GM10266 (cell line): Measurements from ENCODE around the gene ZSWIM5.
"Not testable (repeated sequence)": the region's sequence is repeated elsewhere in the genome, so short reads cannot be mapped to it uniquely, and the experiment has no call there.

Source experiments
- DNase-seq: peaks from one replicate; pipeline ENCODE4 v3.0.0; 2012; ENCODE audit errors: extremely low spot score
- CTCF ChIP-seq: IDR thresholded peaks from 2 replicates; pipeline ENCODE4 v1.5.1; 2012; ENCODE audit warnings: mild to moderate bottlenecking, low read depth; ENCODE audit not compliant: control insufficient read depth, insufficient read depth; ENCODE audit errors: missing control alignments

The ZSWIM5 gene

GRCh38 chr1:45123358-45123757, 83.0 kb downstream of the ZSWIM5 start:
- TF ChIP-seq CTCF: no peak
- no peak for DNase-seq

- DNase-seq: no peak
- no peak for TF ChIP-seq CTCF
Measured at GRCh38 chr1:45122724-45123123, 83.7 kb downstream of the ZSWIM5 start.

- no peak for TF ChIP-seq CTCF
- no peak for DNase-seq
Measured at GRCh38 chr1:45117766-45118165, 88.6 kb downstream of the ZSWIM5 start.

- TF ChIP-seq CTCF: no peak
- no peak for DNase-seq
Measured at GRCh38 chr1:45116820-45117219, 89.6 kb downstream of the ZSWIM5 start.

GRCh38 chr1:45116340-45116739, 90.1 kb downstream of the ZSWIM5 start:
- DNase-seq: no peak
- TF ChIP-seq CTCF: no peak

GRCh38 chr1:45115198-45115597, 91.2 kb downstream of the ZSWIM5 start:
- DNase-seq: not testable (repeated sequence)

GRCh38 chr1:45112661-45113060, 93.7 kb downstream of the ZSWIM5 start:
- no peak for DNase-seq
- TF ChIP-seq CTCF: no peak

- DNase-seq: no peak
- no peak for TF ChIP-seq CTCF
Measured at GRCh38 chr1:45111239-45111638, 95.2 kb downstream of the ZSWIM5 start.
